ENCODE measurements around the gene LENG1. TPM values are rescaled to one million over a fixed set of nuclear protein-coding genes. Genes with fewer than 3 reads are reported as not detected.

Gene LENG1
- total RNA-seq, 1 donor from 2014 or later, result 11.5 TPM

DNA sequence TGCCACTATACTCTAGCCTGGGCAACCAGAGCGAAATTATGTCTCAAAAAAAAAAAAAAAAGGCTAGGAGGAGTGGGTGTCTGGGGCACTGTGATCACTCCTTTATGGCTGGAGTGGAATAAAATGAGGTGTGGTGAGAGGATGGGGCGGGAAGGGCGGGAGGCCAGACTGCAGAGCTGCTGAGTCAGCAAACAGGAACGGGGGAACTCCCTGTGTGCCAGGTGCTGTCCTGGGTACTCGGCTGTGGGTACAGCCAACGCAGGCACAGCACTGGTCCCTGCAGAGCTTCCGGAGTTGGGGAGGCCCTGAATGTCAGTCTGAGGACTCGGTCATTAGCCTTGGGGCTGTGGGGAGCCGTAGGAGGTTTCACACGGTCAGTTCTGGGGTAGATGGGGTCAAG, 38.3 kb downstream of the LENG1 start:
- TF ChIP-seq, protein P1, sequence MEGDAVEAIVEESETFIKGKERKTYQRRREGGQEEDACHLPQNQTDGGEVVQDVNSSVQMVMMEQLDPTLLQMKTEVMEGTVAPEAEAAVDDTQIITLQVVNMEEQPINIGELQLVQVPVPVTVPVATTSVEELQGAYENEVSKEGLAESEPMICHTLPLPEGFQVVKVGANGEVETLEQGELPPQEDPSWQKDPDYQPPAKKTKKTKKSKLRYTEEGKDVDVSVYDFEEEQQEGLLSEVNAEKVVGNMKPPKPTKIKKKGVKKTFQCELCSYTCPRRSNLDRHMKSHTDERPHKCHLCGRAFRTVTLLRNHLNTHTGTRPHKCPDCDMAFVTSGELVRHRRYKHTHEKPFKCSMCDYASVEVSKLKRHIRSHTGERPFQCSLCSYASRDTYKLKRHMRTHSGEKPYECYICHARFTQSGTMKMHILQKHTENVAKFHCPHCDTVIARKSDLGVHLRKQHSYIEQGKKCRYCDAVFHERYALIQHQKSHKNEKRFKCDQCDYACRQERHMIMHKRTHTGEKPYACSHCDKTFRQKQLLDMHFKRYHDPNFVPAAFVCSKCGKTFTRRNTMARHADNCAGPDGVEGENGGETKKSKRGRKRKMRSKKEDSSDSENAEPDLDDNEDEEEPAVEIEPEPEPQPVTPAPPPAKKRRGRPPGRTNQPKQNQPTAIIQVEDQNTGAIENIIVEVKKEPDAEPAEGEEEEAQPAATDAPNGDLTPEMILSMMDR (conservative IDR thresholded peaks at IDR 0.05; ENCODE audit: low read depth, low read length), result no peak
- no peak overlapping the region for H3K4me3 ChIP-seq (ENCODE audit: low read depth, low read length)
- DNase-seq (ENCODE audit: low read depth), result no peak

DNA sequence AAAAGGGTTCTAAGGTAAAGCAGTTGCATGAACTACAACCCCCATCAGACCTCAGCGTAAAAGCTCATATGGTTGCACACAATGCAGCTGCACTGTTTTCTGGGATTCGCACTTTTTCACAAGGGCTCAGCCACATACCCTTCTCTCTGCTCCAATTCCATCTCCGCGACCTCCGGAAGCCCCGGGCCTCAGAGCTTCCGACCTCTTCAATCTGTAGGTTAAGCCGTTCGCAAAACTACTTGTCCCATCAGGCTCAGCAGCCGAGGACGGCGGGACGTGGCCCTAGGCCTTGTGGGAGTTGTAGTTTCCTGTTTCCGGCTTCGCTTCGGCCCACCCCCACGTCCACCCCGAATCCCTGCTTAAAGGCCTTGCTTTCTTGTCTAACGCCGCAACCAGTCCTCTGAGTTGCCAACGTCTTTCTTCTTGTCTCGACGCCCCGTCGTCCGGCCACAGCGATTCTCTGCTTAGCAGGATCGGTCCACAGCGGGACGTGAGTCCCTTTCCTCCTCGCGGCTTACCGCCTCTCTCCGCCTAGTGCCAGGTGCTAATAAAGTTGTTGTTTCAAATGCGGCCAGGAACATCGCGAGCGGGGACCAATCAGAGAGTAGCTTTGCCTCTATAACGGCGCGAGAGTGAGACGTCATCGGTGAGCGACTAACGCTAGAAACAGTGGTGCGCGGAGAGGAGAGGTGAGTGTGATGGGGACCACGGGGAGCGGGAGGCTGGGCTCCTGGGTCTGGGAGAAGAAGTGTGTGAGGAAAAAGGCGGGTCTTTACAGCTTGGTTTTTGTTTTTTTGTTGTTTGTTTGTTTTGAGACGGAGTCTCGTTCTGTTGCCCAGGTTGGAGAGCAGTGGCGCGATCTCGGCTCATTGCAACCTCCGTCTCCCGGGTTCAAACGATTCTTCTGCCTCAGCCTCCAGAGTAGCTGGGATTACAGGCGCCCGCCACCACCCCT, 44.1 kb downstream of the LENG1 start, which contains the start of the genes PRPF31 and TFPT:
Gene PRPF31 (plus strand): TSS at position 646 of the 955 bp plus-strand sequence. CDS start 2,525 bp downstream, outside the sequence.
Gene TFPT (minus strand): TSS at position 549 of the 955 bp plus-strand sequence. CDS start 388 bp downstream, at position 161.
- peak; percentile 89 for DNase-seq (ENCODE audit: low read depth)
- TF ChIP-seq, protein P1 (conservative IDR thresholded peaks at IDR 0.05; ENCODE audit: low read depth, low read length), result no peak
- peak within 1 kb of the TSS; percentile 62 for H3K4me3 ChIP-seq (ENCODE audit: low read depth, low read length)

DNA sequence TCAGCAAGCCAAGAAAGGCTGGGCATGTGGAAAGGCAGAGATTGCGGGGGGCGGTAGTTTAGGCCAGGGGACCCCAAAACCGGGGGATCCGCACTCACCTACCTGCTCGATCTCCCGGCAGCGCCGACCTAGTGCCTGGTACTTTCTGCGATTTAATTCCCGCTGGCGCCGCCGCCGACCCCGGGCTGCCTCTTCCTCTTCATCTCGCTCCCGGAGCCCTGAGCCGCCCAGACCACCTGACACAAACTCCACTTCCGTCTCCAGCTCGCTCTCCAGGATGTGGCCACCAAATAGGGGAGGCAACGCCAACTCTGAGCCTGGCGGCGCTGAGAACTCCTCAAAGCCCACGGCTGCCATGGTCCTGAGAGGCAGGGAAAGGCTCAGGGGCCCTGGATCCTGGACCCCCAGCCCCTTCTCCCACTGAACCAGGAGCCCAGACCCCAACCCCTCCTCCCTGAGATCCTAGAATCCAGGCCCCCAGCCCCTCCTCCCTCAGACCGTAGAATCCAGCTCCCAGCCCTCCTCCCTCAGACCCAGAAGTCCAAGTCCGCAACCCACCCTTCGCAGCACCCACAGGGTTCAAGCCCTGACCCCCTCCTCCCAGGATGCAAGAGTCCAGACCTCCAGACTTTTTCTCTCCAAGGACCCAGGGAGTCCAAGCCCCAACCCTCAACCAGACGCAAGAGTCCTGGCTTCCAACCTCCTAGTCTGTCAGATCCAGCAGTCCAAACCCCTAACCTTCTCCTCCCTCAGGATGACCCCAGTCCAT, 45.0 kb downstream of the LENG1 start:
- TF ChIP-seq, protein P1 (conservative IDR thresholded peaks at IDR 0.05; ENCODE audit: low read depth, low read length), result no peak
- peak overlapping the region; percentile 62 for H3K4me3 ChIP-seq (ENCODE audit: low read depth, low read length)
- no peak for DNase-seq (ENCODE audit: low read depth)

DNA sequence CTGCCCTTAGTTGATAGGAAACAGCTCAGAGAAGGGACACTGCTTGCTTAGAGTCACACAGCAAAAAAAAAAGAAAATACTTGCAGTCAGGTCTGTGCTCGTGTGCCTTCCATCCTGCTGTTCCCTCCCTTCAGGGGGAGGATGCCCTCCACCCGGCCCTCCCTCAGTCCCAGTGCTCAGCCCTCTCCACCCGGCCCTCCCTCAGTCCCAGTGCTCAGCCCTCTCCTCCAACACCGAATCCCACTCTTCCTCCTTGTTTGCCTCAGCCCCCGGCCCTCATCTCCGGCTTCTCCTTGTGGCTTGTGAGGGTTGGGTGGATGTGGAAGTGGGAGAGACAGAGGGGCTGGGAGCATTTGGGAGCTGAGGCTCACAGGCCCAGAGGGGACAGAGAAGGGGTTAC, 49.9 kb downstream of the LENG1 start:
- TF ChIP-seq, protein P1 (conservative IDR thresholded peaks at IDR 0.05; ENCODE audit: low read depth, low read length), result no peak

DNA sequence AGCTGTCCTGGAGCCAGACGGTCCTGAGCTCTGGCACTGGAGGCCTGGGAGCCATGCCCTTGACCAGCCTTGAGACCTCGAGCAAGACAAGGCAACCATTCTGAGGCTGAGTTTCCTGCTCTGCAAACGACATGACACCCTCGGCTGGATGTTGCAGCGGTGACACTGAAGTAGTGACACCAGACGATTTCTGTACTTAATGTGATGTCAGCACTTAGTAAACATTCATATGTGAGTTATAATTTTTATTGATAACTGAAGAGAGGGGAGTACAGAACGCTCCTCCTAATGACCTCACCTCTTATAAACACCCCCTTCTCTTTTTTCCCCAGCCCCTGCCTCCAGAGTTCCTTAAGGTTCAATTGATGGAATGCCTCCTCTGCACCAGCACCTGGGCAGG, 51.0 kb downstream of the LENG1 start:
- TF ChIP-seq, protein P1 (conservative IDR thresholded peaks at IDR 0.05; ENCODE audit: low read depth, low read length), result no peak
- DNase-seq (ENCODE audit: low read depth), result no peak
- H3K4me3 ChIP-seq (ENCODE audit: low read depth, low read length), result no peak overlapping the region

More for the DNA sequence above, 49.9 kb downstream of the LENG1 start:
- no peak overlapping the region for H3K4me3 ChIP-seq (ENCODE audit: low read depth, low read length)
- no peak for DNase-seq (ENCODE audit: low read depth)

DNA sequence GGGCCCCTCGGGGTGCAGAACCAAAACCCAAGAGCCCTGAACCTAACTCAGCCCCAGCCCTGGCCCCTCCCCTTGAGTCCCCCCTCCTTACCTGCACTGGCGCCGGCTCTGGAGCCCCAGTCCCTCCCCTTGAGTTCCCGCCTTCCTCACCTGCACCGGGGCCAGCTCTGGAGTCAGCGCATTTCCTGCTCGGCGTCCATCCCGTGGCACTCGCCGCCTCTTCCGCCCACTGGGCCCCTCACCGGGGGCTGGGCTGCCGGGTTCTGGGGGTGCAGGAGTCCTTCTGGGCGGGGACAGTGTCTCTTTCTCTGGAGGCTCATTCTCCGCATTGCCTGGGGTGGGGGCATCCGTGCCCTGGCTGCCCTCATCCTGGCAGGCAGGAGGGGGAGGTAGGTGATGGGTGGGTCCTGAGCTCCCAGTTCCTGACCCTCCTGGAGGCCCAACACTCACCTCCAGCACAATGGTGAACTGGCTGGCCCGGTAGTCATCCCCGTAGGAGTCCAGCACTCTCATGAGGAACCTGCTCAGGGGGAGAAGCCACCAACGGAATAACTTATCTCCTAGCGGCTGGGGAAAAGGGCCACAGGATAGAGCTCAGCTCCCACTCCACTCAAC, 51.5 kb downstream of the LENG1 start:
- no peak for DNase-seq (ENCODE audit: low read depth)
- H3K4me3 ChIP-seq (ENCODE audit: low read depth, low read length), result no peak overlapping the region
- TF ChIP-seq, protein P1 (conservative IDR thresholded peaks at IDR 0.05; ENCODE audit: low read depth, low read length), result no peak

All from epithelial cell of proximal tubule (primary cell).